PFSK-1 (cell line): ENCODE data around the gene ABHD12.

Source experiments
- FOXP2 ChIP-seq: optimal IDR thresholded peaks from 2 replicates; pipeline ENCODE3; 2011; ENCODE audit warnings: borderline replicate concordance, control low read depth, inconsistent platforms; ENCODE audit not compliant: insufficient read depth; ENCODE audit errors: extremely low read length, extremely low read depth
- POLR2AphosphoS5 ChIP-seq: IDR thresholded peaks from 2 replicates; pipeline ENCODE4 v1.6.1; 2012; ENCODE audit warnings: low read depth, mild to moderate bottlenecking, control low read depth, low read length, moderate library complexity
- REST ChIP-seq, 2 experiments: IDR thresholded peaks; 2 replicates each; pipeline versions ENCODE4 v1.6.1 to v1.8.0; 2011 to 2012; ENCODE audit warnings: low read depth in 2 of 2, low read length in 2 of 2, control low read depth in 1 of 2, inconsistent platforms in 1 of 2, mild to moderate bottlenecking in 1 of 2, moderate library complexity in 1 of 2; ENCODE audit not compliant: insufficient read depth in 1 of 2
- TAF1 ChIP-seq: IDR thresholded peaks from 2 replicates; pipeline ENCODE4 v1.6.1; 2012; ENCODE audit warnings: low read length, control low read depth, borderline replicate concordance; ENCODE audit not compliant: insufficient read depth

- TF ChIP-seq POLR2AphosphoS5 (no peak), REST (IDR thresholded peaks at IDR 0.05; ENCODE audit: insufficient read depth in 1 of 2, low read depth in 2 of 2, low read length in 2 of 2) (no peak), FOXP2 (no peak), TAF1 (no peak)
Measured at GRCh38 chr20:25317351-25318075, 73.1 kb downstream of the ABHD12 start.
